Measurements from ENCODE around the gene ARHGAP22. TPM values are rescaled to one million over a fixed set of nuclear protein-coding genes. Genes with fewer than 3 reads are reported as not detected.

ARHGAP22 gene
- total RNA-seq, 6 donors from 2014 or later = 1.4 to 25.1 (median 7.1) TPM

DNA sequence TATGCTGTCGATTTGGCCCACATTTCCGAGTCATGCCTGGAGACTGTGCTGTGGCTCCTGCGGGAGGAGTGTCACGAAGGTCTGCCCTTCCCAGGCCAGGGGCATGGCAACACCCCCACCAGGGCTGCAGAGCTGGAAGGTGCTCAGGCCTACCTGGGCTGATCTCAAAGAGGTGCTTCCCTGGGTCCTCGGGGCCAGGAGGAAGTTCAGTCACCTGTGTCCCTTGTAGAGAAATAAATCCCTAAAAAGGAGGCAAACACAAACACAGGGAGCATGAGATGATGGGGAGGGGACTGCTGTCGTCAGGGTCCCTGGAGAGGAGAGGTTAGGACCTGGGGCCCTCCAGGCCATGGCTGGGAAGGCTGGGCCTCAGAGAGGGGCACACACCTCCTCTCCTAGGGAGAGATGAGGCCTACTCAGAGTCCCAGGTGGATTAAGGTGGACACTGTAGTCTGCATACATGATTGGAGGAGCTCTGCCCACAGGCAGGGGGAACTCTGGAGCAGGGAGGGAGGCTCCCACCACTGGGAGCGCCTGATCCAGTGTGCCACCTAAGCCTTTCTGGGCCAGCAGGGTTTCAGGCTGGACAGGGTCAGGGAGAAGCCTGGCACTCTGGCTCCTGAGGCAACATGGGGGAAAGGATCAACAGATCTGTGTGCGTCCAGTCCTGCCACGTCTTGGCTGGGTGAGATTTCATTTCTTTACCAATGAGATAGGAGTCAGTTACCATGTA is 49.4 kb downstream of the ARHGAP22 start:
- Histone ChIP-seq H3K36me3 (no peaks in the 10 kb centered on the region), H3K27me3 (no peaks in the 10 kb centered on the region), H3K27ac (no peak overlapping the region), H3K4me1 (no peaks in the 10 kb centered on the region), H3K9me3 (no peaks in the 10 kb centered on the region), H3K4me3 (no peak overlapping the region)
- ATAC-seq (ENCODE audit: low FRiP score in 2 of 2) (peak in 1 of 2 donors; percentile 35), DNase-seq (peak in 1 of 2 donors; percentile 24)
- no peak for TF ChIP-seq EP300 (IDR thresholded peaks at IDR 0.05)
- no peak for TF ChIP-seq POLR2A (IDR thresholded peaks at IDR 0.05)
- TF ChIP-seq POLR2AphosphoS5 (IDR thresholded peaks at IDR 0.05) = no peak
- TF ChIP-seq, protein P1, sequence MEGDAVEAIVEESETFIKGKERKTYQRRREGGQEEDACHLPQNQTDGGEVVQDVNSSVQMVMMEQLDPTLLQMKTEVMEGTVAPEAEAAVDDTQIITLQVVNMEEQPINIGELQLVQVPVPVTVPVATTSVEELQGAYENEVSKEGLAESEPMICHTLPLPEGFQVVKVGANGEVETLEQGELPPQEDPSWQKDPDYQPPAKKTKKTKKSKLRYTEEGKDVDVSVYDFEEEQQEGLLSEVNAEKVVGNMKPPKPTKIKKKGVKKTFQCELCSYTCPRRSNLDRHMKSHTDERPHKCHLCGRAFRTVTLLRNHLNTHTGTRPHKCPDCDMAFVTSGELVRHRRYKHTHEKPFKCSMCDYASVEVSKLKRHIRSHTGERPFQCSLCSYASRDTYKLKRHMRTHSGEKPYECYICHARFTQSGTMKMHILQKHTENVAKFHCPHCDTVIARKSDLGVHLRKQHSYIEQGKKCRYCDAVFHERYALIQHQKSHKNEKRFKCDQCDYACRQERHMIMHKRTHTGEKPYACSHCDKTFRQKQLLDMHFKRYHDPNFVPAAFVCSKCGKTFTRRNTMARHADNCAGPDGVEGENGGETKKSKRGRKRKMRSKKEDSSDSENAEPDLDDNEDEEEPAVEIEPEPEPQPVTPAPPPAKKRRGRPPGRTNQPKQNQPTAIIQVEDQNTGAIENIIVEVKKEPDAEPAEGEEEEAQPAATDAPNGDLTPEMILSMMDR (IDR thresholded peaks at IDR 0.05) = no peak
- WGBS, 2 donors = 84 to 91% methylated on average over 9 of the region's 9 CpGs

DNA sequence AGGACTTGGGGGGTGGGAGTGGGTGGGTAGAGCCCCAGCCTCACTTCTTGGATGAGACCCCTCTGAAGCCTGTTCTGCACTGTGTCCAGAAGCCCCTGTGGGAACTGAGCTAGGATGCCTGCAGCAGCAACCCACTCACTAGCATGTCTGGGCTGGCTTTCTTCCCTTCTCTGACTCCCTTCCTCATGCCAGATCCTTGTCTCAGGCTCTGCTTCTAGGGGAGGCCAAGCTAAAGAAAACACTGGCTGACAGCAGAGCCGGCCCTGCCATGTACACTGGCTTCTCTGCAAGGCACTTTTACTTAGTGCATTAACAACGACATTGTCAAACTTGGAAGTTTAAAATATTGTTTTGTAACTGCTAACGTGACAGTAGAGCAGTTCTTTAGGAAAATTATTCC is 50.2 kb downstream of the ARHGAP22 start:
- DNase-seq (no peak), ATAC-seq (ENCODE audit: low FRiP score in 2 of 2) (no peak)
- H3K4me3 ChIP-seq = no peak overlapping the region
- no peaks in the 10 kb centered on the region for H3K9me3 ChIP-seq
- no peak overlapping the region for H3K27ac ChIP-seq
- WGBS, 2 donors = 61 to 65% methylated on average over 3 of the region's 3 CpGs
- no peak for TF ChIP-seq EP300 (IDR thresholded peaks at IDR 0.05)
- TF ChIP-seq POLR2AphosphoS5 (IDR thresholded peaks at IDR 0.05) = no peak
- TF ChIP-seq, protein P1 (IDR thresholded peaks at IDR 0.05) = no peak
- no peaks in the 10 kb centered on the region for H3K4me1 ChIP-seq
- H3K36me3 ChIP-seq = no peaks in the 10 kb centered on the region
- no peaks in the 10 kb centered on the region for H3K27me3 ChIP-seq

DNA sequence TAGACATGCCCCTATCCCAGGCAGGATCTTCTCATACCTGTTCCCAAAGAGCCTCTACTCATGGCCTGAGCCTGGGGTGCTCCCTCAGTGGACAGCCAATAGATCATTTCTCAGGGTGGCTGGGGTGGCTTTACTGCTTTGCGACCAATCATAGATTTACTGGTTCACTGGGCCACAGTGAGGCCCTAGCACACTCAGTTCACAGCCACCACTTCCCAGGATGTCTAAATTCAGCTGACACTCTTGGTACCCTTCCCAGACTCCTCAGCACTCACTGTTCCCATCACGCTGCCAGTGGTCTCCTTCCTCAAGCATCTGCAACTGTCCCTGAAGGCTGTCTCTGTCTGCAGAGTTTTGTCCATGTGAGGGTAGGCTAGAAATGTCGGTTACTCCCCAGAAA is 50.6 kb downstream of the ARHGAP22 start:
- no peak for ATAC-seq (ENCODE audit: low FRiP score in 2 of 2)
- no peak overlapping the region for H3K27ac ChIP-seq
- H3K4me3 ChIP-seq = no peak overlapping the region
- H3K4me1 ChIP-seq = no peaks in the 10 kb centered on the region
- no peaks in the 10 kb centered on the region for H3K36me3 ChIP-seq
- 86 to 91% methylated on average over 3 of the region's 3 CpGs for WGBS, 2 donors
- DNase-seq = no peak
- no peak for TF ChIP-seq POLR2AphosphoS5 (IDR thresholded peaks at IDR 0.05)
- no peak for TF ChIP-seq EP300 (IDR thresholded peaks at IDR 0.05)
- H3K27me3 ChIP-seq = no peaks in the 10 kb centered on the region
- H3K9me3 ChIP-seq = no peaks in the 10 kb centered on the region

DNA sequence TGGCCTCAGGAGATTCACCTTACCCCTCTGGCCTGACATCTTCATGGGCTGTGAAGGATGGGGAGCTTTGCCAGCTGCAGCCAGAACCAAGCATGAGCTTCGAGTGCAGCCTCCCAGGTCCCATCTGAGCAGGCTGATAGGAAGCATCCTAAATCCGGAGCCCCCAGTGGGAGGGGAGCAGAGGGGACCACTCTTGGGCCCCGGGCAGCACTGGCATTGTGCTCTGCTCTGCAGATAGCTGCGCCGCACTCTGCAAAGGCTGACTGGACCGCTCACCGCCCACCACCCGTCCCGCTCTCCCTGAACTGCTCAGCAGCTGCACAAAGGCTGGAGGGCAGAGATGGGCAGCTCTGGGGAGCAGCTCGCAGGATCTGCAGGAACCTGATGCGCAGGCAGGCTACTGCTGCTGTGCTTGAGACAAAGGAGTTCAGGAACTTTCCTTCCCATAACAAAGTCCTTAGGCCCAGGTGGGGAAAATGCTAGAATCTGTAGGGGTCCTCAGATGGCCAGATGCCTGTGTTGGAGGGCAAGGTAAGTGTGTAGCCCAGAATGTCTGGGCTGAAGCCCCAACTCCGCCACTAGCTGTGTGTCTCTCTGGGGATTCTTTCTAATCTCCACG is 51.8 kb downstream of the ARHGAP22 start:
- ATAC-seq (ENCODE audit: low FRiP score in 2 of 2) (no peak), DNase-seq (peak in 1 of 2 donors; percentile 65)
- Histone ChIP-seq H3K4me1 (no peaks in the 10 kb centered on the region), H3K27ac (no peak overlapping the region), H3K36me3 (no peaks in the 10 kb centered on the region), H3K9me3 (no peaks in the 10 kb centered on the region), H3K27me3 (no peaks in the 10 kb centered on the region), H3K4me3 (no peak overlapping the region)
- TF ChIP-seq, protein P1 (IDR thresholded peaks at IDR 0.05) = no peak
- TF ChIP-seq POLR2AphosphoS5 (IDR thresholded peaks at IDR 0.05) (no peak), EP300 (IDR thresholded peaks at IDR 0.05) (no peak), POLR2A (IDR thresholded peaks at IDR 0.05) (no peak)
- 89 to 94% methylated on average over 2 to 11 of the region's 13 CpGs for WGBS, 2 donors

DNA sequence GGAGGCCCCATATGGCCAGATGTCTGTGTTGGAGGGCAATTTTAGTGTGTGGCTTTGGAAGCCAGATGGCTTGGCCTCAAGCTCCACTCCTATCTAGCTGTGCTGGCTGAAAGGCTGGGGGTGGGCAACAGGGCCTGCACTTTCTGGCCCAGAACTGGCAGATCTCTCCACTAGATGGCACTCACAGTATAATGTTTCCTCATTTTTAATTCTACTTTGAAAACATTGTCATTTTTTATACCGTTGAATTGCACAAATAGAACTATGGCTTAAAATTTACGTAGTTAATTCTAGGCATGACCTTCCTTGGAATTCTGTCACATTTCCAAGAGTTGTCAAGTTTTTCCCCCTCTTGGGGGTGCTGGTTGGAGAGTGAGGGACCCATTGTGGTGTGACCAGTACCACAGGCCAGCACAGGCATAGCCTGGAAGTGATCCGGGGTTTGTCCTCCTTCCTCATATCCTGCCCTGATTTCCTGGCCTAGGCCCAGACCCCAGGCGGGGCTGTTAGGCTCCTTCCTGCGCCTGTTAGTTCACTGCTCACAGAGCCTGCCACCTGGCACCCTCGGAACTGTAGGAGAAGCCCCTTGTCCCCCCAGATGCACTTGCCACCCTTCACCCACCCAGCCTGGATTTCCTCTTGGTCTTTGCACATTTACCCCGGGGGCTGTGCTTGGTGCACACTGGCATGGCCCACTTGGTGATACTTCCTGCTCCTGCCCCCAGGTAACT is 52.8 kb downstream of the ARHGAP22 start:
- Histone ChIP-seq H3K27ac (no peak overlapping the region), H3K4me1 (no peaks in the 10 kb centered on the region), H3K36me3 (no peaks in the 10 kb centered on the region), H3K4me3 (no peak overlapping the region), H3K9me3 (no peaks in the 10 kb centered on the region), H3K27me3 (no peaks in the 10 kb centered on the region)
- ATAC-seq (ENCODE audit: low FRiP score in 2 of 2) (peak in 1 of 2 donors; percentile 72), DNase-seq (no peak)
- no peak for TF ChIP-seq POLR2A (IDR thresholded peaks at IDR 0.05)
- TF ChIP-seq, protein P1 (IDR thresholded peaks at IDR 0.05) = peak in 5 of 6 experiments; percentile 44 to 58 (median 53)
- TF ChIP-seq EP300 (IDR thresholded peaks at IDR 0.05) = no peak
- 39% methylated on average over 6 to 7 of the region's 7 CpGs for WGBS, 2 donors

Measured in upper lobe of left lung (tissue), 6 donors.